ENCODE results near the gene SEMA5A. TPM values are rescaled to one million over a fixed set of nuclear protein-coding genes. Genes with fewer than 3 reads are reported as not detected.

Gene SEMA5A
- total RNA-seq, 1 donor from 2014 or later: 11.9 TPM

DNA sequence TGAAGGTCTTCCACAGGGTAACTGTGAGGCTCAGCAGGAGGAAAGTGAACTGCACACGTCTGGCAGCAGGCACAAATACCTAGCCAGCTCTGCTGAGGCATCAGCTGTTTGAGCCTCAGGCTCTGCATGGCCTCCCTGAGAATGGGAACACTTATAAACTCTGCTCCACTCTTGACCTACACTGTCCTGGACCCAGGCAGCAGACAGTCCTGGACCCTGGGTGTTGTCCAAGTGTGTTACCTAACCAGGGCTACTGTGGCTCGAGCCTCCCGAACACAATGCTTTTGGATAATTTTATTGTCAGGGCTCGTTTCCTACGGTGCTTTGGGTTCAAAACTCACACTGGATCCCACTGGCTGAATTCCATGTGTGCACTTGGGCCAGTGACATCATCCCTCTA is 497.9 kb downstream of the SEMA5A start:
- peaks cover 9% of the 10 kb centered on the region for H3K36me3 Mint-ChIP-seq
- H3K9ac ChIP-seq: no peak overlapping the region

GRCh38 chr5:9046756-9047481 is 499.0 kb downstream of the SEMA5A start:
- Histone ChIP-seq H3K4me1 (no peaks in the 10 kb centered on the region), H3F3A (ENCODE audit: low read depth) (no peaks in the 10 kb centered on the region), H2AFZ (replicated peaks) (no peak overlapping the region), H3K4me3 (no peak overlapping the region), H3K79me2 (ENCODE audit: low read depth) (no peaks in the 10 kb centered on the region), H3K4me2 (no peak overlapping the region), H3K27me3 (no peaks in the 10 kb centered on the region), H3K27ac (no peak overlapping the region), H3K36me3 (no peaks in the 10 kb centered on the region), H3K9me3 (ENCODE audit: low read depth) (no peaks in the 10 kb centered on the region), H4K20me1 (ENCODE audit: low read depth) (no peaks in the 10 kb centered on the region), H3K9ac (no peak overlapping the region)
- Mint-ChIP-seq H3K27me3 (ENCODE audit: insufficient read depth, low read depth) (peaks cover 6% of the 10 kb centered on the region), H3K36me3 (peaks cover 8% of the 10 kb centered on the region), H3K9me3 (no peaks in the 10 kb centered on the region), H3K27ac (no peak overlapping the region), H3K4me1 (no peaks in the 10 kb centered on the region), H3K4me3 (no peak overlapping the region)
- no peak for DNase-seq (ENCODE audit: low spot score)
- TF ChIP-seq CTCF (IDR thresholded peaks at IDR 0.05): no peak
- TF ChIP-seq EZH2phosphoT487 (IDR thresholded peaks at IDR 0.05): no peak
- no peak for TF ChIP-seq EZH2 (IDR thresholded peaks at IDR 0.05)

More for the DNA sequence above, 497.9 kb downstream of the SEMA5A start:
- no peaks in the 10 kb centered on the region for H3K9me3 ChIP-seq (ENCODE audit: low read depth)
- no peaks in the 10 kb centered on the region for H3F3A ChIP-seq (ENCODE audit: low read depth)
- H3K4me1 ChIP-seq: no peaks in the 10 kb centered on the region
- H3K4me2 ChIP-seq: no peak overlapping the region
- H3K4me3 ChIP-seq: no peak overlapping the region
- H2AFZ ChIP-seq (replicated peaks): no peak overlapping the region
- no peaks in the 10 kb centered on the region for H3K4me1 Mint-ChIP-seq
- TF ChIP-seq EZH2phosphoT487 (IDR thresholded peaks at IDR 0.05): no peak
- no peak for TF ChIP-seq CTCF (IDR thresholded peaks at IDR 0.05)
- TF ChIP-seq EZH2 (IDR thresholded peaks at IDR 0.05): no peak
- no peak for DNase-seq (ENCODE audit: low spot score)
- H4K20me1 ChIP-seq (ENCODE audit: low read depth): no peaks in the 10 kb centered on the region
- no peaks in the 10 kb centered on the region for H3K27me3 ChIP-seq
- H3K27ac ChIP-seq: no peak overlapping the region
- H3K27ac Mint-ChIP-seq: no peak overlapping the region
- no peaks in the 10 kb centered on the region for H3K79me2 ChIP-seq (ENCODE audit: low read depth)
- H3K9me3 Mint-ChIP-seq: no peaks in the 10 kb centered on the region
- peaks cover 6% of the 10 kb centered on the region for H3K27me3 Mint-ChIP-seq (ENCODE audit: insufficient read depth, low read depth)
- no peaks in the 10 kb centered on the region for H3K36me3 ChIP-seq
- no peak overlapping the region for H3K4me3 Mint-ChIP-seq

- no peak for DNase-seq (ENCODE audit: low spot score)
- no peaks in the 10 kb centered on the region for H3K4me1 ChIP-seq
- no peak overlapping the region for H3K4me3 Mint-ChIP-seq
- H3K9me3 ChIP-seq (ENCODE audit: low read depth): no peaks in the 10 kb centered on the region
- peaks cover 10% of the 10 kb centered on the region for H3K36me3 Mint-ChIP-seq
- H3K9ac ChIP-seq: no peak overlapping the region
- no peak overlapping the region for H2AFZ ChIP-seq (replicated peaks)
- no peaks in the 10 kb centered on the region for H4K20me1 ChIP-seq (ENCODE audit: low read depth)
- no peaks in the 10 kb centered on the region for H3K36me3 ChIP-seq
- H3K27ac Mint-ChIP-seq: no peak overlapping the region
- no peak overlapping the region for H3K4me3 ChIP-seq
- TF ChIP-seq EZH2phosphoT487 (IDR thresholded peaks at IDR 0.05): no peak
- no peak for TF ChIP-seq EZH2 (IDR thresholded peaks at IDR 0.05)
- no peak for TF ChIP-seq CTCF (IDR thresholded peaks at IDR 0.05)
- no peak overlapping the region for H3K4me2 ChIP-seq
- H3K27me3 ChIP-seq: no peaks in the 10 kb centered on the region
- no peaks in the 10 kb centered on the region for H3F3A ChIP-seq (ENCODE audit: low read depth)
- no peaks in the 10 kb centered on the region for H3K9me3 Mint-ChIP-seq
- H3K4me1 Mint-ChIP-seq: no peaks in the 10 kb centered on the region
- peaks cover 6% of the 10 kb centered on the region for H3K27me3 Mint-ChIP-seq (ENCODE audit: insufficient read depth, low read depth)
- H3K27ac ChIP-seq: no peak overlapping the region
- H3K79me2 ChIP-seq (ENCODE audit: low read depth): no peaks in the 10 kb centered on the region
Measured at GRCh38 chr5:9045946-9046345, 499.9 kb downstream of the SEMA5A start.
